Transverse colon (tissue), 4 donors: ENCODE results near the gene MTNR1A. TPM values are rescaled to one million over a fixed set of nuclear protein-coding genes. Genes with fewer than 3 reads are reported as not detected.

Source experiments
- DNase-seq: peaks from one replicate; pipeline ENCODE4 v3.0.0-alpha.2; 2019
- H3K27ac ChIP-seq, 4 donors: fragments of 200-600 bp; sonication (generic); 2 replicates each; pipeline ENCODE4 v1.5.1; 2016 to 2018; ENCODE audit warnings: inconsistent platforms in 4 of 4
- H3K27me3 ChIP-seq: fragments of 200-600 bp; sonication (generic); 2 replicates; pipeline ENCODE4 v1.5.1; 2017; ENCODE audit warnings: inconsistent platforms
- H3K36me3 ChIP-seq, 4 donors: fragments of 200-600 bp; sonication (generic); 2 replicates each; pipeline ENCODE4 v1.5.1; 2017 to 2019; ENCODE audit warnings: inconsistent platforms in 4 of 4
- H3K4me1 ChIP-seq, 4 donors: fragments of 200-600 bp; sonication (generic); 2 replicates each; pipeline ENCODE4 v1.5.1; 2017 to 2020; ENCODE audit warnings: inconsistent platforms in 4 of 4
- H3K4me3 ChIP-seq, 4 donors: fragments of 200-600 bp; sonication (generic); 1 replicate in 1 of 4; 2 replicates in 3 of 4; pipeline versions ENCODE4 v1.5.1 to v1.6.1; 2017 to 2019; ENCODE audit warnings: inconsistent platforms in 4 of 4
- H3K9me3 ChIP-seq, 2 donors: fragments of 200-600 bp; sonication (generic); 2 replicates each; pipeline ENCODE4 v1.5.1; 2017 to 2019; ENCODE audit warnings: inconsistent platforms in 2 of 2
- EP300 ChIP-seq: sonication (generic); formaldehyde crosslinking; IDR thresholded peaks from one replicate; pipeline ENCODE4 v1.6.1; 2017; ENCODE audit warnings: antibody characterized with exemption, low read depth
- POLR2A ChIP-seq: fragments of 450-650 bp; IDR thresholded peaks from one replicate; pipeline ENCODE4 v1.6.1; 2016; ENCODE audit warnings: antibody characterized with exemption, mild to moderate bottlenecking, moderate library complexity
- POLR2AphosphoS5 ChIP-seq, 3 donors: sonication (generic); formaldehyde crosslinking; IDR thresholded peaks; one replicate each; pipeline ENCODE4 v1.6.1; 2016; ENCODE audit warnings: antibody characterized with exemption in 3 of 3
- WGBS, 2 donors: methylation state at CpG; one replicate each; pipeline ENCODE4 v1.1.5; 2018; ENCODE audit warnings: low coverage in 1 of 2; 5-methylcytosine and 5-hydroxymethylcytosine counted together
- in situ Hi-C, 4 donors: fragments of 200-750 bp; cut with MboI; loops; one replicate each; pipeline versions ENCODE4 v1.15.0 to v1.15.1; 2017; ENCODE audit warnings: low sequenced_read_pairs in 3 of 4, low pct_ligation_motif_present in 1 of 4, low pct_unique_long_range_greater_than_20kb in 1 of 4
- intact Hi-C: fragments of 100-400 bp; cut with DNase I; formaldehyde crosslinking; loops from one replicate; pipeline ENCODE4 v1.15.1; 2023; ENCODE audit warnings: low total_unique reads
- total RNA-seq, 4 donors: library from RNA; depleted of rRNA; stranded (reverse); fragments of >200 nt; gene quantifications; one replicate each; pipeline ENCODE4 v1.1.0, GENCODE V29; 2016
- TF ChIP-seq, protein P1 (sequence below), 5 experiments: fragments of 200-600 bp in 3 of 5; fragments of 450-650 bp in 2 of 5; sonication (generic) in 3 of 5; IDR thresholded peaks; 1 replicate in 2 of 5; 2 replicates in 3 of 5; pipeline ENCODE4 v1.5.1; 2016 to 2017; ENCODE audit warnings: antibody characterized with exemption in 5 of 5, inconsistent platforms in 3 of 5, mild to moderate bottlenecking in 2 of 5, moderate library complexity in 1 of 5

The MTNR1A gene
- total RNA-seq, 4 donors from 2014 or later, result 7.0 TPM; not detected in 2

- in situ Hi-C loops, result loop anchor here in 1 of 4 donors (25.0 kb wide), 1 partner anchor 276 kb away; no protein-coding TSS in a partner anchor
Measured at GRCh38 chr4:186563761-186564160, 8.4 kb upstream of the MTNR1A start.

DNA sequence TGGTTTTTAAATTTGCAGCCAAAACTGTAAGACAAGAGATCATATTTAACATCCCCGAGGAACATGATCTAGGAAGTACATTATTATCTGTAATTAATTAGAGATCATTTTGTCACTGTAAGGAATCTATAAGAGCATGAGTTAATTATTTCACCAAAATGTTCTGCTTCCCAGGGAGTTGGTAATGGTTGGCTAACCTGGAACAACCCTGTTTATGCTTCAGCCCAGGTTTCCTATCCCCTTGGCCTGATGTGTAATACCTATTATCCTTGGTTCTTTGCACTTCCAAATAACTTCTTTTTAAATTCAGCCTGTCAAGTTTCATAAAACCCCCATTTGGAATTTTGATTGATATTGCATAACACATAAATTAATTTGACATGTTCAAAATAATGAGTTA is 6.4 kb upstream of the MTNR1A start:
- no peak for DNase-seq
- intact Hi-C loops, result no loop called here
- in situ Hi-C loops, result loop anchor here in 1 of 4 donors (25.0 kb wide), 1 partner anchor 274 kb away; no protein-coding TSS in a partner anchor
- TF ChIP-seq, protein P1, sequence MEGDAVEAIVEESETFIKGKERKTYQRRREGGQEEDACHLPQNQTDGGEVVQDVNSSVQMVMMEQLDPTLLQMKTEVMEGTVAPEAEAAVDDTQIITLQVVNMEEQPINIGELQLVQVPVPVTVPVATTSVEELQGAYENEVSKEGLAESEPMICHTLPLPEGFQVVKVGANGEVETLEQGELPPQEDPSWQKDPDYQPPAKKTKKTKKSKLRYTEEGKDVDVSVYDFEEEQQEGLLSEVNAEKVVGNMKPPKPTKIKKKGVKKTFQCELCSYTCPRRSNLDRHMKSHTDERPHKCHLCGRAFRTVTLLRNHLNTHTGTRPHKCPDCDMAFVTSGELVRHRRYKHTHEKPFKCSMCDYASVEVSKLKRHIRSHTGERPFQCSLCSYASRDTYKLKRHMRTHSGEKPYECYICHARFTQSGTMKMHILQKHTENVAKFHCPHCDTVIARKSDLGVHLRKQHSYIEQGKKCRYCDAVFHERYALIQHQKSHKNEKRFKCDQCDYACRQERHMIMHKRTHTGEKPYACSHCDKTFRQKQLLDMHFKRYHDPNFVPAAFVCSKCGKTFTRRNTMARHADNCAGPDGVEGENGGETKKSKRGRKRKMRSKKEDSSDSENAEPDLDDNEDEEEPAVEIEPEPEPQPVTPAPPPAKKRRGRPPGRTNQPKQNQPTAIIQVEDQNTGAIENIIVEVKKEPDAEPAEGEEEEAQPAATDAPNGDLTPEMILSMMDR (IDR thresholded peaks at IDR 0.05), result no peak
- TF ChIP-seq POLR2AphosphoS5 (IDR thresholded peaks at IDR 0.05) (no peak), POLR2A (no peak), EP300 (no peak)
- 94 to 100% methylated on average over 1 of the region's 1 CpG for WGBS, 2 donors
- Histone ChIP-seq H3K9me3 (no peaks in the 10 kb centered on the region), H3K36me3 (no peaks in the 10 kb centered on the region), H3K4me1 (no peaks in the 10 kb centered on the region), H3K27me3 (peaks cover 3% of the 10 kb centered on the region), H3K4me3 (no peak overlapping the region), H3K27ac (no peak overlapping the region)

More at GRCh38 chr4:186563761-186564160, 8.4 kb upstream of the MTNR1A start:
- intact Hi-C loops, result no loop called here
- 70 to 80% methylated on average over 9 to 11 of the region's 11 CpGs for WGBS, 2 donors
- Histone ChIP-seq H3K9me3 (no peaks in the 10 kb centered on the region), H3K27me3 (no peaks in the 10 kb centered on the region), H3K4me1 (no peaks in the 10 kb centered on the region), H3K27ac (no peak overlapping the region), H3K4me3 (no peak overlapping the region), H3K36me3 (no peaks in the 10 kb centered on the region)
- no peak for DNase-seq
- no peak for TF ChIP-seq EP300
- TF ChIP-seq, protein P1 (IDR thresholded peaks at IDR 0.05), result no peak
- no peak for TF ChIP-seq POLR2AphosphoS5 (IDR thresholded peaks at IDR 0.05)
- no peak for TF ChIP-seq POLR2A

GRCh38 chr4:186560647-186561046 is 5.3 kb upstream of the MTNR1A start:
- TF ChIP-seq POLR2A (no peak), POLR2AphosphoS5 (IDR thresholded peaks at IDR 0.05) (no peak), EP300 (no peak)
- TF ChIP-seq, protein P1 (IDR thresholded peaks at IDR 0.05), result no peak
- in situ Hi-C loops (loop anchor here in 1 of 4 donors (25.0 kb wide), 1 partner anchor 273 kb away; no protein-coding TSS in a partner anchor), intact Hi-C loops (no loop called here)
- Histone ChIP-seq H3K36me3 (no peaks in the 10 kb centered on the region), H3K9me3 (no peaks in the 10 kb centered on the region), H3K27me3 (peaks cover 14% of the 10 kb centered on the region), H3K4me3 (no peak overlapping the region), H3K27ac (no peak overlapping the region), H3K4me1 (no peaks in the 10 kb centered on the region)
- DNase-seq, result no peak
- 54 to 56% methylated on average over 2 to 3 of the region's 3 CpGs for WGBS, 2 donors

- Histone ChIP-seq H3K9me3 (no peaks in the 10 kb centered on the region), H3K27me3 (peaks cover 39% of the 10 kb centered on the region), H3K27ac (no peak overlapping the region), H3K36me3 (no peaks in the 10 kb centered on the region), H3K4me3 (no peak overlapping the region), H3K4me1 (peaks cover 0 to 9% (median 4%) of the 10 kb centered on the region in 4 donors)
- DNase-seq, result no peak
- no peak for TF ChIP-seq EP300
- TF ChIP-seq POLR2A, result no peak
- no peak for TF ChIP-seq POLR2AphosphoS5 (IDR thresholded peaks at IDR 0.05)
- TF ChIP-seq, protein P1 (IDR thresholded peaks at IDR 0.05), result no peak
- 72 to 89% methylated on average over 3 of the region's 3 CpGs for WGBS, 2 donors
- intact Hi-C loops, result no loop called here
- in situ Hi-C loops, result loop anchor here in 1 of 4 donors (25.0 kb wide), 1 partner anchor 270 kb away; no protein-coding TSS in a partner anchor
Measured at GRCh38 chr4:186557486-186557885, 2.1 kb upstream of the MTNR1A start.
